Measurements from ENCODE around the gene RALA. TPM values are rescaled to one million over a fixed set of nuclear protein-coding genes. Genes with fewer than 3 reads are reported as not detected.

The RALA gene
- total and polyA plus RNA-seq, 2 of the 13 experiments (the other 11 are each of a cell fraction or from before 2014, with no cell fraction given) = 11.8 to 19.5 TPM

DNA sequence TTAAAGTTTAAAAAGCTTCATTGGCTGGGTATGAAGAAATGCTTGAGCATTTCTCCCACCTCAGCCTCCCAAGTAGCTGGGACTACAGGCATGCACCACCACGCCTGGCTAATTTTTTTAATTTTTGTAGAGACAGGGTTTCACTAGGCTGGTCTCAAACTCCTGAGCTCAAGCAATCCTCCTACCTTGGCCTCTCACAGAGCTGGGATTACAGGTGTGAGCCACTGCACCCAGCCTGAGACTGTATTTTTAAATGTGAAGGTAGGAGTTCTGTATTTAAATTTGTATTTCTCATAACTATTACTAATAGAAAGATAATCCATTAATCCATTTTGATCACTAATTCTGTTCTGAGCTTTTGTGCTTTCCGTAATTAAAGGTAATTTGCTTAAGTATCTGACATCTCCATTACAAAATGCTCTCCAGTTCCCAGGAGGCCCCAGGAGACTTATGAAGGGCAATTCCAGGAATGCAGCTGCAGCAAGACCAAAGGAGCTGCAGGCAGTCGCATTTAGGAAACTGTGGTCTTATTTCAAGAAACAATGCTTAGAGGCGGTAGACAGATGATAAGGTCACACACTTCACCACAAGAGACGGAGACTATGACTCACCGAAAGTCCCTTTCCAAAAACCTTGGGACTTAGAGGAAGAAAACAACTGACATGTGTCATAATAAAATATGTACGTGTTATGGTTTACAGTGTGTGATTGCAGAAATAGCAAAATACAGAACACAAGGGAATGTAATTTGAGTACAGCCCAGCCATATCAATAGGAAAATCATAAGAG lies 33.9 kb upstream of the RALA start:
- H3K4me3 ChIP-seq (replicated peaks in 1 of 3; ENCODE audit: insufficient read depth in 1 of 3, low read depth in 2 of 3, low read length in 3 of 3) = no peak overlapping the region
- DNase-seq (ENCODE audit: low spot score) (no peak), FAIRE-seq (no peak), ATAC-seq (no peak)
- no peak overlapping the region for H2AFZ ChIP-seq (ENCODE audit: low read length)
- H3K9ac ChIP-seq (ENCODE audit: insufficient read depth, low read depth, low read length) = no peak overlapping the region
- H3K27ac ChIP-seq (ENCODE audit: extremely low read length, insufficient read depth, low read length) = no peak overlapping the region
- H4K20me1 ChIP-seq (ENCODE audit: insufficient read depth, low read length) = no peaks in the 10 kb centered on the region
- H3K36me3 ChIP-seq (replicated peaks in 1 of 2; ENCODE audit: control insufficient read depth in 1 of 2, insufficient read depth in 2 of 2, low read length in 2 of 2) = no peaks in the 10 kb centered on the region
- BruUV-seq (replicated peaks) = no TSS peak
- no peaks in the 10 kb centered on the region for H3K9me3 ChIP-seq (ENCODE audit: low read length)
- H3K4me1 ChIP-seq (ENCODE audit: insufficient read depth, low read length) = no peaks in the 10 kb centered on the region
- POLR2A ChIA-PET = no interaction called here
- intact Hi-C loops (cut with micrococcal nuclease; ENCODE audit: unreplicated experiment) = loop anchor here (10.0 kb wide), 1 partner anchor 455 kb away; no protein-coding TSS in a partner anchor
- CTCF ChIA-PET (ENCODE audit: low intra/inter-chr PET ratio, low total read pairs) = no interaction called here
- in situ Hi-C loops (cut with HindIII; ENCODE audit: extremely low pct_ligation_motif_present, low pct_unique_long_range_greater_than_20kb) = no loop called here
- H3K79me2 ChIP-seq (ENCODE audit: insufficient read depth, low read length) = no peaks in the 10 kb centered on the region
- H3K4me2 ChIP-seq (ENCODE audit: low read depth, low read length) = no peak overlapping the region
- no peaks in the 10 kb centered on the region for H3K27me3 ChIP-seq (ENCODE audit: control insufficient read depth in 1 of 2, insufficient read depth in 2 of 2, low read length in 2 of 2)
- TF ChIP-seq KDM4B (CRISPR knock-in tag; IDR thresholded peaks at IDR 0.05) = no peak
- TF ChIP-seq ZNF879 (CRISPR knock-in tag; IDR thresholded peaks at IDR 0.05) = no peak
- 0 out of 2 replicates have a peak, but pooled peaks have one; percentile 6 for TF ChIP-seq CREB1 (IDR thresholded peaks at IDR 0.05)
- no peak for TF ChIP-seq CREB1 (CRISPR knock-in tag; IDR thresholded peaks at IDR 0.05)
- TF ChIP-seq CEBPB (IDR thresholded peaks at IDR 0.05; ENCODE audit: borderline replicate concordance, low read depth, low read length) = no peak
- 90% methylated on average over 7 of the region's 7 CpGs for WGBS (ENCODE audit: low lambda C conversion rate)

GRCh38 chr7:39592586-39592985 lies 30.8 kb upstream of the RALA start:
- Histone ChIP-seq H3K79me2 (ENCODE audit: insufficient read depth, low read length) (no peaks in the 10 kb centered on the region), H3K36me3 (replicated peaks in 1 of 2; ENCODE audit: control insufficient read depth in 1 of 2, insufficient read depth in 2 of 2, low read length in 2 of 2) (no peaks in the 10 kb centered on the region), H3K9me3 (ENCODE audit: low read length) (no peaks in the 10 kb centered on the region), H3K4me2 (ENCODE audit: low read depth, low read length) (no peak overlapping the region), H3K4me3 (replicated peaks in 1 of 3; ENCODE audit: insufficient read depth in 1 of 3, low read depth in 2 of 3, low read length in 3 of 3) (no peak overlapping the region), H4K20me1 (ENCODE audit: insufficient read depth, low read length) (no peaks in the 10 kb centered on the region), H3K27ac (ENCODE audit: extremely low read length, insufficient read depth, low read length) (no peak overlapping the region), H3K4me1 (ENCODE audit: insufficient read depth, low read length) (no peaks in the 10 kb centered on the region), H3K9ac (ENCODE audit: insufficient read depth, low read depth, low read length) (no peak overlapping the region), H2AFZ (ENCODE audit: low read length) (no peak overlapping the region), H3K27me3 (ENCODE audit: control insufficient read depth in 1 of 2, insufficient read depth in 2 of 2, low read length in 2 of 2) (no peaks in the 10 kb centered on the region)
- in situ Hi-C loops (cut with HindIII; ENCODE audit: extremely low pct_ligation_motif_present, low pct_unique_long_range_greater_than_20kb) (no loop called here), intact Hi-C loops (cut with micrococcal nuclease; ENCODE audit: unreplicated experiment) (no loop called here)
- TF ChIP-seq ZMYM3 (CRISPR knock-in tag; IDR thresholded peaks at IDR 0.05) = no peak
- no peak for TF ChIP-seq ZNF264 (CRISPR knock-in tag; IDR thresholded peaks at IDR 0.05)
- TF ChIP-seq, protein P1, sequence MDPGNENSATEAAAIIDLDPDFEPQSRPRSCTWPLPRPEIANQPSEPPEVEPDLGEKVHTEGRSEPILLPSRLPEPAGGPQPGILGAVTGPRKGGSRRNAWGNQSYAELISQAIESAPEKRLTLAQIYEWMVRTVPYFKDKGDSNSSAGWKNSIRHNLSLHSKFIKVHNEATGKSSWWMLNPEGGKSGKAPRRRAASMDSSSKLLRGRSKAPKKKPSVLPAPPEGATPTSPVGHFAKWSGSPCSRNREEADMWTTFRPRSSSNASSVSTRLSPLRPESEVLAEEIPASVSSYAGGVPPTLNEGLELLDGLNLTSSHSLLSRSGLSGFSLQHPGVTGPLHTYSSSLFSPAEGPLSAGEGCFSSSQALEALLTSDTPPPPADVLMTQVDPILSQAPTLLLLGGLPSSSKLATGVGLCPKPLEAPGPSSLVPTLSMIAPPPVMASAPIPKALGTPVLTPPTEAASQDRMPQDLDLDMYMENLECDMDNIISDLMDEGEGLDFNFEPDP (CRISPR knock-in tag; conservative IDR thresholded peaks at IDR 0.05) = no peak
- TF ChIP-seq ZNF724P (CRISPR knock-in tag; IDR thresholded peaks at IDR 0.05; ENCODE audit: borderline replicate concordance) = no peak
- POLR2A ChIA-PET = interaction anchor here (0.6 kb wide), 1 partner anchor 543 kb away, joined by 3 read pairs; no protein-coding TSS in a partner anchor
- BruUV-seq (replicated peaks) = no TSS peak
- CTCF ChIA-PET (ENCODE audit: low intra/inter-chr PET ratio, low total read pairs) = no interaction called here
- FAIRE-seq (no peak), DNase-seq (ENCODE audit: low spot score) (no peak), ATAC-seq (no peak)
- 30% methylated on average over 2 of the region's 2 CpGs for WGBS (ENCODE audit: low lambda C conversion rate)
